ENCODE measurements around the gene RHOBTB1.

RHOBTB1 gene

DNA sequence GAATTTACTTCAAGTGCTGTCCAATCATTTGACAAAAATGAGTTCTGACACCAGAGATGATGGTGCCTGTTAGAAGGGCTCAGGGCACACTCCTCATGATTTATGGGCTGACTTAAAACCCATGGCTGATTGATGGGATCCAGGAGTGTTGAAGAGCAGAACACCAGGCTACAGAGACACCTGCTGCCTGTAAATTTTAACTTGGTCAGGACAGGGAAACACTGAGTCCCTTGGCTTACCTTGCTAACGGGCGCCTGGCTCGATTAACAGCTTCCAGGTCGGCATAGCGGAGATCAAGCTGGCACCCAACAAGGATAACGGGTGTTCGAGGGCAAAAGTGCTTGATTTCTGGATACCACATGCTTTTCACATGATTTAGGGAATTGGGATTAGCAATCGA is 51.4 kb downstream of the RHOBTB1 start:
- H3K27ac ChIP-seq (ENCODE audit: extremely low read depth, low read depth, low read length) = no peak overlapping the region
- H3K4me1 ChIP-seq (ENCODE audit: control insufficient read depth, insufficient read depth, low read length) = peaks cover 20% of the 10 kb centered on the region
- POLR2A ChIA-PET = no interaction called here
- H3K36me3 ChIP-seq (ENCODE audit: control insufficient read depth in 2 of 2, insufficient read depth in 1 of 2, low read length in 2 of 2) = peaks cover 0 to 9% of the 10 kb centered on the region in 2 experiments; a peak in 2 of 3 replicates
- H3K4me3 ChIP-seq (ENCODE audit: low read depth, low read length) = no peak overlapping the region
- CTCF ChIA-PET = interaction anchor here (0.5 kb wide), 1 partner anchor 51 kb away, joined by 4 read pairs; no protein-coding TSS in a partner anchor
- no peak for TF ChIP-seq ZNF677 (tag by site-specific recombination; IDR thresholded peaks at IDR 0.05)
- no peak for TF ChIP-seq ZNF626 (tag by site-specific recombination; IDR thresholded peaks at IDR 0.05)
- no peak for TF ChIP-seq SCRT2 (tag by site-specific recombination; IDR thresholded peaks at IDR 0.05)
- no peak for TF ChIP-seq ZNF324 (tag by site-specific recombination; IDR thresholded peaks at IDR 0.05)
- TF ChIP-seq ZNF350 (tag by site-specific recombination; IDR thresholded peaks at IDR 0.05) = no peak
- TF ChIP-seq ZNF510 (tag by site-specific recombination; IDR thresholded peaks at IDR 0.05; ENCODE audit: insufficient replicate concordance) = no peak
- TF ChIP-seq, protein P1, sequence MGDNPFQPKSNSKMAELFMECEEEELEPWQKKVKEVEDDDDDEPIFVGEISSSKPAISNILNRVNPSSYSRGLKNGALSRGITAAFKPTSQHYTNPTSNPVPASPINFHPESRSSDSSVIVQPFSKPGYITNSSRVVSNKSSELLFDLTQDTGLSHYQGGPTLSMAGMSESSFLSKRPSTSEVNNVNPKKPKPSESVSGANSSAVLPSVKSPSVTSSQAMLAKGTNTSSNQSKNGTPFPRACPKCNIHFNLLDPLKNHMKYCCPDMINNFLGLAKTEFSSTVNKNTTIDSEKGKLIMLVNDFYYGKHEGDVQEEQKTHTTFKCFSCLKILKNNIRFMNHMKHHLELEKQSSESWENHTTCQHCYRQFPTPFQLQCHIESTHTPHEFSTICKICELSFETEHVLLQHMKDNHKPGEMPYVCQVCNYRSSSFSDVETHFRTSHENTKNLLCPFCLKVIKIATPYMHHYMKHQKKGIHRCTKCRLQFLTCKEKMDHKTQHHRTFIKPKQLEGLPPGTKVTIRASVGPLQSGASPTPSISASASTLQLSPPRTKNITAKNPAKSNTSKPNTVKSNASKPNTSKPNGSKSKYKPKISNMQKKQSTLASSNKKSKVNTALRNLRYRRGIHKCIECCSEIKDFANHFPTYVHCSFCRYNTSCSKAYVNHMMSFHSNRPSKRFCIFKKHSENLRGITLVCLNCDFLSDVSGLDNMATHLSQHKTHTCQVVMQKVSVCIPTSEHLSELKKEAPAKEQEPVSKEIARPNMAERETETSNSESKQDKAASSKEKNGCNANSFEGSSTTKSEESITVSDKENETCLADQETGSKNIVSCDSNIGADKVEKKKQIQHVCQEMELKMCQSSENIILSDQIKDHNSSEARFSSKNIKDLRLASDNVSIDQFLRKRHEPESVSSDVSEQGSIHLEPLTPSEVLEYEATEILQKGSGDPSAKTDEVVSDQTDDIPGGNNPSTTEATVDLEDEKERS (tag by site-specific recombination; IDR thresholded peaks at IDR 0.05) = no peak
- H3K9me3 ChIP-seq (ENCODE audit: control insufficient read depth, insufficient read depth, low read depth, low read length) = no peaks in the 10 kb centered on the region

DNA sequence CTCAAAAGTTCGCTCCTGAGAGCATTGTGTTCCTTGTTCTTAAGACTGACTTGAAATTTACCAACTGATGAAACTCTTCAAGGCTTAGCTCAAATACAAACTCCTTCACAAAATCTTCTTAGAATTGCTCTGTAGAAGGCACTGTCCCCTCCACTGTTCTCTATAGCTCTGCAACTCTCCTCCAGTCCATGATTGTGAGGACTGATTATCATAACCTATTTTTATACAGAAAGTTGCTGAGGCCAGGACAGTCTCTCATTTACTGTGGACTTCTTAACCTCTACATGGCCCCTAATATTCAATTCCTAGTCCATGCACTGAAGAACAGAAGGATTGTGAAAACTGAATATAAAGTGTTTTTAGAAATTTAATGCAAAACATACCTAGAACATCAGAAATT is 53.2 kb downstream of the RHOBTB1 start:
- TF ChIP-seq YY1 (tag by site-specific recombination; IDR thresholded peaks at IDR 0.05) (no peak), SCRT1 (tag by site-specific recombination; IDR thresholded peaks at IDR 0.05; ENCODE audit: borderline replicate concordance) (no peak), GLI2 (tag by site-specific recombination; IDR thresholded peaks at IDR 0.05; ENCODE audit: borderline replicate concordance, low read depth) (no peak), ZNF341 (tag by site-specific recombination; IDR thresholded peaks at IDR 0.05; ENCODE audit: low read depth) (no peak), GFI1B (tag by site-specific recombination; IDR thresholded peaks at IDR 0.05) (no peak), ZXDB (tag by site-specific recombination; IDR thresholded peaks at IDR 0.05) (no peak), ZNF114 (tag by site-specific recombination; IDR thresholded peaks at IDR 0.05) (no peak), ZNF514 (tag by site-specific recombination; IDR thresholded peaks at IDR 0.05) (no peak), ZNF792 (tag by site-specific recombination; IDR thresholded peaks at IDR 0.05) (no peak), KLF9 (tag by site-specific recombination; IDR thresholded peaks at IDR 0.05; ENCODE audit: low read depth) (no peak), ZSCAN30 (tag by site-specific recombination; IDR thresholded peaks at IDR 0.05) (no peak), ZFP37 (tag by site-specific recombination; IDR thresholded peaks at IDR 0.05) (no peak), ZNF785 (tag by site-specific recombination; IDR thresholded peaks at IDR 0.05) (no peak), ZNF133 (tag by site-specific recombination; IDR thresholded peaks at IDR 0.05) (no peak), MEIS1 (CRISPR knock-in tag; IDR thresholded peaks at IDR 0.05; ENCODE audit: borderline replicate concordance) (no peak), ZEB2 (tag by site-specific recombination; IDR thresholded peaks at IDR 0.05) (no peak), RBAK (tag by site-specific recombination; IDR thresholded peaks at IDR 0.05) (no peak)
- TF ChIP-seq, protein P2, sequence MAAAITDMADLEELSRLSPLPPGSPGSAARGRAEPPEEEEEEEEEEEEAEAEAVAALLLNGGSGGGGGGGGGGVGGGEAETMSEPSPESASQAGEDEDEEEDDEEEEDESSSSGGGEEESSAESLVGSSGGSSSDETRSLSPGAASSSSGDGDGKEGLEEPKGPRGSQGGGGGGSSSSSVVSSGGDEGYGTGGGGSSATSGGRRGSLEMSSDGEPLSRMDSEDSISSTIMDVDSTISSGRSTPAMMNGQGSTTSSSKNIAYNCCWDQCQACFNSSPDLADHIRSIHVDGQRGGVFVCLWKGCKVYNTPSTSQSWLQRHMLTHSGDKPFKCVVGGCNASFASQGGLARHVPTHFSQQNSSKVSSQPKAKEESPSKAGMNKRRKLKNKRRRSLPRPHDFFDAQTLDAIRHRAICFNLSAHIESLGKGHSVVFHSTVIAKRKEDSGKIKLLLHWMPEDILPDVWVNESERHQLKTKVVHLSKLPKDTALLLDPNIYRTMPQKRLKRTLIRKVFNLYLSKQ (tag by site-specific recombination; IDR thresholded peaks at IDR 0.05; ENCODE audit: borderline replicate concordance) = no peak
- TF ChIP-seq, protein P3, sequence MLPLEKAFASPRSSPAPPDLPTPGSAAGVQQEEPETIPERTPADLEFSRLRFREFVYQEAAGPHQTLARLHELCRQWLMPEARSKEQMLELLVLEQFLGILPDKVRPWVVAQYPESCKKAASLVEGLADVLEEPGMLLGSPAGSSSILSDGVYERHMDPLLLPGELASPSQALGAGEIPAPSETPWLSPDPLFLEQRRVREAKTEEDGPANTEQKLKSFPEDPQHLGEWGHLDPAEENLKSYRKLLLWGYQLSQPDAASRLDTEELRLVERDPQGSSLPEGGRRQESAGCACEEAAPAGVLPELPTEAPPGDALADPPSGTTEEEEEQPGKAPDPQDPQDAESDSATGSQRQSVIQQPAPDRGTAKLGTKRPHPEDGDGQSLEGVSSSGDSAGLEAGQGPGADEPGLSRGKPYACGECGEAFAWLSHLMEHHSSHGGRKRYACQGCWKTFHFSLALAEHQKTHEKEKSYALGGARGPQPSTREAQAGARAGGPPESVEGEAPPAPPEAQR (tag by site-specific recombination; IDR thresholded peaks at IDR 0.05) = no peak
- CTCF ChIA-PET = no interaction called here
- Histone ChIP-seq H3K36me3 (ENCODE audit: control insufficient read depth in 2 of 2, insufficient read depth in 1 of 2, low read length in 2 of 2) (peaks cover 0 to 16% of the 10 kb centered on the region in 2 experiments; a peak in 2 of 3 replicates), H3K27ac (ENCODE audit: extremely low read depth, low read depth, low read length) (no peak overlapping the region), H3K9me3 (ENCODE audit: control insufficient read depth, insufficient read depth, low read depth, low read length) (no peaks in the 10 kb centered on the region), H3K4me3 (ENCODE audit: low read depth, low read length) (no peak overlapping the region), H3K4me1 (ENCODE audit: control insufficient read depth, insufficient read depth, low read length) (peaks cover 15% of the 10 kb centered on the region)
- POLR2A ChIA-PET = no interaction called here

Measured in HEK293 (cell line).